HG02763 (cell line): ENCODE data around the gene ZNF592.

ENCODE experiments used
- ATAC-seq: cut with Tn5 transposase; IDR thresholded peaks from one replicate; pipeline ENCODE4 v1.9.1; 2021; ENCODE audit warnings: mild to moderate bottlenecking, moderate library complexity; ENCODE audit not compliant: unreplicated experiment

The ZNF592 gene

GRCh38 chr15:84748274-84749110 is at the start of gene ZNF592:
Gene ZNF592 (plus strand): TSS chr15:84748592. CDS start chr15:84782676, 34,084 bp downstream.
- peak; percentile 49 for ATAC-seq

GRCh38 chr15:84699538-84700191 is 48.7 kb upstream of the ZNF592 start:
- no peak for ATAC-seq

GRCh38 chr15:84702961-84703482 is 45.4 kb upstream of the ZNF592 start:
- ATAC-seq = no peak

- ATAC-seq = no peak
Observed at GRCh38 chr15:84703808-84704207, 44.6 kb upstream of the ZNF592 start.

- ATAC-seq = no peak
Observed at GRCh38 chr15:84714372-84714771, 34.0 kb upstream of the ZNF592 start.

- no peak for ATAC-seq
Observed at GRCh38 chr15:84714821-84715220, 33.6 kb upstream of the ZNF592 start.

GRCh38 chr15:84715441-84716035 is 32.9 kb upstream of the ZNF592 start:
- ATAC-seq = peak; percentile 2

GRCh38 chr15:84716036-84716732 is 32.2 kb upstream of the ZNF592 start, which contains the start of gene SEC11A:
Gene SEC11A (minus strand): TSS chr15:84716139. CDS start chr15:84716075, 64 bp downstream.
- peak; percentile 94 for ATAC-seq

GRCh38 chr15:84721371-84721770 is 27.0 kb upstream of the ZNF592 start:
- ATAC-seq = no peak

- no peak for ATAC-seq
Observed at GRCh38 chr15:84722628-84723027, 25.8 kb upstream of the ZNF592 start.

GRCh38 chr15:84725001-84725491 is 23.3 kb upstream of the ZNF592 start:
- peak; percentile 44 for ATAC-seq

- no peak for ATAC-seq
Observed at GRCh38 chr15:84727429-84727828, 21.0 kb upstream of the ZNF592 start.

- ATAC-seq = no peak
Observed at GRCh38 chr15:84731774-84732173, 16.6 kb upstream of the ZNF592 start.

- peak; percentile 64 for ATAC-seq
Observed at GRCh38 chr15:84734794-84735479, 13.5 kb upstream of the ZNF592 start.

- ATAC-seq = peak; percentile 24
Observed at GRCh38 chr15:84735480-84736061, 12.8 kb upstream of the ZNF592 start.

- peak; percentile 54 for ATAC-seq
Observed at GRCh38 chr15:84736375-84736774, 12.0 kb upstream of the ZNF592 start.

GRCh38 chr15:84737005-84737404 is 11.4 kb upstream of the ZNF592 start:
- ATAC-seq = no peak

- no peak for ATAC-seq
Observed at GRCh38 chr15:84740691-84741090, 7.7 kb upstream of the ZNF592 start.

GRCh38 chr15:84741121-84741520 is 7.3 kb upstream of the ZNF592 start:
- no peak for ATAC-seq
